Liver (tissue), 9 donors: ENCODE measurements around the gene SBF2. TPM values are rescaled to one million over a fixed set of nuclear protein-coding genes. Genes with fewer than 3 reads are reported as not detected.

Experiments
- DNase-seq: peaks from one replicate; pipeline ENCODE4 v3.0.0-alpha.2; 2017; ENCODE audit warnings: low spot score
- H3K27ac ChIP-seq, 2 donors: one replicate each; pipeline ENCODE4 v1.7.0; 2013; ENCODE audit warnings: inconsistent platforms in 2 of 2, low read length in 2 of 2, control low read depth in 1 of 2, low read depth in 1 of 2, mild to moderate bottlenecking in 1 of 2
- H3K27me3 ChIP-seq, 4 donors: one replicate each; pipeline versions ENCODE4 v1.6.1 to v1.7.0; 2013; ENCODE audit warnings: low read length in 3 of 4, inconsistent platforms in 1 of 4, mild to moderate bottlenecking in 1 of 4, moderate library complexity in 1 of 4; ENCODE audit not compliant: control insufficient read depth in 4 of 4, insufficient read depth in 4 of 4
- H3K36me3 ChIP-seq, 4 donors: one replicate each; pipeline versions ENCODE4 v1.6.1 to v1.7.0; 2013; ENCODE audit warnings: low read length in 3 of 4, mild to moderate bottlenecking in 3 of 4, low read depth in 1 of 4, moderate library complexity in 1 of 4; ENCODE audit not compliant: control insufficient read depth in 4 of 4, insufficient read depth in 3 of 4
- H3K4me1 ChIP-seq, 4 donors: one replicate each; pipeline versions ENCODE4 v1.6.1 to v1.7.0; 2013; ENCODE audit warnings: low read length in 3 of 4, mild to moderate bottlenecking in 3 of 4, moderate library complexity in 1 of 4; ENCODE audit not compliant: control insufficient read depth in 4 of 4, insufficient read depth in 4 of 4
- H3K4me3 ChIP-seq, 3 donors: one replicate each; pipeline versions ENCODE4 v1.6.1 to v1.7.0; 2013; ENCODE audit warnings: low read length in 3 of 3, control low read depth in 1 of 3, low read depth in 1 of 3, mild to moderate bottlenecking in 1 of 3
- H3K9ac ChIP-seq, 2 donors: one replicate each; pipeline ENCODE4 v1.7.0; 2013; ENCODE audit warnings: low read length in 2 of 2, mild to moderate bottlenecking in 2 of 2, moderate library complexity in 2 of 2, control low read depth in 1 of 2, low read depth in 1 of 2
- H3K9me3 ChIP-seq, 4 donors: one replicate each; pipeline versions ENCODE4 v1.6.1 to v1.7.0; 2013; ENCODE audit warnings: low read length in 3 of 4; ENCODE audit not compliant: control insufficient read depth in 4 of 4
- EGR1 ChIP-seq, 2 donors: IDR thresholded peaks; 2 replicates each; pipeline ENCODE4 v1.6.1; 2016 to 2018; ENCODE audit warnings: antibody characterized with exemption in 2 of 2, low read depth in 2 of 2
- FOXA1 ChIP-seq: IDR thresholded peaks from 2 replicates; pipeline ENCODE4 v1.6.1; 2016; ENCODE audit warnings: antibody characterized with exemption
- FOXA2 ChIP-seq: IDR thresholded peaks from 2 replicates; pipeline ENCODE4 v1.6.1; 2016; ENCODE audit warnings: antibody characterized with exemption
- GABPA ChIP-seq, 2 donors: IDR thresholded peaks in 1 of 2; conservative IDR thresholded peaks in 1 of 2; 2 replicates each; pipeline ENCODE4 v1.6.1; 2016; ENCODE audit warnings: antibody characterized with exemption in 2 of 2, mild to moderate bottlenecking in 1 of 2, moderate library complexity in 1 of 2
- HNF4A ChIP-seq, 2 donors: conservative IDR thresholded peaks; 2 replicates each; pipeline ENCODE4 v1.6.1; 2016; ENCODE audit warnings: antibody characterized with exemption in 2 of 2, mild to moderate bottlenecking in 2 of 2
- HNF4G ChIP-seq: IDR thresholded peaks from 2 replicates; pipeline ENCODE4 v1.6.1; 2016; ENCODE audit warnings: antibody characterized with exemption
- JUND ChIP-seq, 2 donors: IDR thresholded peaks; 2 replicates each; pipeline ENCODE4 v1.6.1; 2016; ENCODE audit warnings: antibody characterized with exemption in 2 of 2
- NR2F2 ChIP-seq: IDR thresholded peaks from 2 replicates; pipeline ENCODE4 v1.6.1; 2016; ENCODE audit warnings: antibody characterized with exemption
- RAD21 ChIP-seq, 2 donors: IDR thresholded peaks; 2 replicates each; pipeline ENCODE4 v1.6.1; 2016; ENCODE audit warnings: antibody characterized with exemption in 2 of 2, mild to moderate bottlenecking in 2 of 2
- RXRA ChIP-seq, 2 donors: IDR thresholded peaks; 2 replicates each; pipeline ENCODE4 v1.6.1; 2017 to 2018; ENCODE audit warnings: antibody characterized with exemption in 2 of 2, mild to moderate bottlenecking in 1 of 2
- SP1 ChIP-seq: IDR thresholded peaks from 2 replicates; pipeline ENCODE4 v1.6.1; 2018; ENCODE audit warnings: antibody characterized with exemption, mild to moderate bottlenecking
- TAF1 ChIP-seq: conservative IDR thresholded peaks from 2 replicates; pipeline ENCODE4 v1.6.1; 2016; ENCODE audit warnings: antibody characterized with exemption, mild to moderate bottlenecking
- YY1 ChIP-seq: IDR thresholded peaks from 2 replicates; pipeline ENCODE4 v1.6.1; 2016; ENCODE audit warnings: antibody characterized with exemption, mild to moderate bottlenecking
- WGBS: extraction: QIAGEN DNeasy Blood & Tissue Kit; methylation state at CpG from one replicate; pipeline ENCODE4 v1.1.7; 2013; 5-methylcytosine and 5-hydroxymethylcytosine counted together
- polyA plus RNA-seq, 2 donors: library from polyadenylated mRNA; stranded (reverse) in 1 of 2; unstranded in 1 of 2; fragments of 200-250 nt in 1 of 2; fragments of >200 nt in 1 of 2; fragmentation: Nextera tagmentation in 1 of 2; extraction: Ambion mirVana in 1 of 2; gene quantifications; one replicate each; pipeline versions ENCODE4 v1.2.1 to v1.2.3, GENCODE V29; 2013 to 2015
- total RNA-seq, 2 donors: library from RNA; depleted of rRNA; stranded (reverse); fragments of >200 nt; gene quantifications; one replicate each; pipeline ENCODE4 v1.2.3, GENCODE V29; 2014
- TF ChIP-seq, protein P1 (sequence below): IDR thresholded peaks from 2 replicates; pipeline ENCODE4 v1.6.1; 2016; ENCODE audit warnings: antibody characterized with exemption
- TF ChIP-seq, protein P2 (sequence below): IDR thresholded peaks from 2 replicates; pipeline ENCODE4 v1.6.1; 2016; ENCODE audit warnings: antibody characterized with exemption, mild to moderate bottlenecking
- TF ChIP-seq, protein P3 (sequence below): IDR thresholded peaks from 2 replicates; pipeline ENCODE4 v1.6.1; 2016; ENCODE audit warnings: antibody characterized with exemption
- TF ChIP-seq, protein P4 (sequence below): IDR thresholded peaks from 2 replicates; pipeline ENCODE4 v1.6.1; 2016; ENCODE audit warnings: antibody characterized with exemption
- TF ChIP-seq, protein P5 (sequence below): fragments of 150-350 bp; IDR thresholded peaks from 2 replicates; pipeline ENCODE4 v1.5.1; 2017; ENCODE audit warnings: improper control_type of control experiment, low read depth, low read length; ENCODE audit not compliant: missing input control
- donor health status: healthy.
- donor health status: healthy.
- donor health status: healthy.
- donor health status: healthy.
- donor health status: healthy.

SBF2 gene
- total and polyA plus RNA-seq, 4 donors = 7.5 to 31.3 (median 14.7) TPM

DNA sequence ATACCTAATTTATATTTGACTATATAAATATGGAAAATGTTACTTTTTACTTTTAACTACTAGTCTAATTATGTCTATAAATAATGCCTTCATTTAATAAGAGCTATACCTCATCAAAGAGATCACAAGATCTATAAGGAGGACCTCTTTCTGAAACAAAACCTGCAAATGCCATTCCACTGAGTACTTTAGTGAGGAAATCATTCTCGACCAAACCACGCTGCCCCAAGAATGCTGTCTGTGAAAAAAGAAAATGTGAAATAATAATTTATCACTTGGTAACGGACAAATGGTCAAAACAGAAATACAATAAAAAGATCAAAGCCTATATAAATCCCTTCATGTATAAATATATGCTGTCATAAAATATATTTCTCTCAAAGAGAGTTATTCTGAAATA is 301.7 kb downstream of the SBF2 start:
- H3K27me3 ChIP-seq = no peaks in the 10 kb centered on the region
- H3K27ac ChIP-seq = no peak overlapping the region
- TF ChIP-seq HNF4G (no peak), RXRA (IDR thresholded peaks at IDR 0.05) (no peak), NR2F2 (no peak), YY1 (no peak), JUND (IDR thresholded peaks at IDR 0.05) (no peak), SP1 (no peak), TAF1 (no peak), EGR1 (IDR thresholded peaks at IDR 0.05; ENCODE audit: low read depth in 2 of 2) (no peak), FOXA2 (no peak), FOXA1 (no peak), HNF4A (conservative IDR thresholded peaks at IDR 0.05) (no peak), GABPA (IDR thresholded peaks at IDR 0.05 in 1 of 2, conservative IDR thresholded peaks at IDR 0.05 in 1 of 2) (no peak), RAD21 (IDR thresholded peaks at IDR 0.05) (no peak)
- TF ChIP-seq, protein P1, sequence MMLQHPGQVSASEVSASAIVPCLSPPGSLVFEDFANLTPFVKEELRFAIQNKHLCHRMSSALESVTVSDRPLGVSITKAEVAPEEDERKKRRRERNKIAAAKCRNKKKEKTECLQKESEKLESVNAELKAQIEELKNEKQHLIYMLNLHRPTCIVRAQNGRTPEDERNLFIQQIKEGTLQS = no peak
- TF ChIP-seq, protein P2, sequence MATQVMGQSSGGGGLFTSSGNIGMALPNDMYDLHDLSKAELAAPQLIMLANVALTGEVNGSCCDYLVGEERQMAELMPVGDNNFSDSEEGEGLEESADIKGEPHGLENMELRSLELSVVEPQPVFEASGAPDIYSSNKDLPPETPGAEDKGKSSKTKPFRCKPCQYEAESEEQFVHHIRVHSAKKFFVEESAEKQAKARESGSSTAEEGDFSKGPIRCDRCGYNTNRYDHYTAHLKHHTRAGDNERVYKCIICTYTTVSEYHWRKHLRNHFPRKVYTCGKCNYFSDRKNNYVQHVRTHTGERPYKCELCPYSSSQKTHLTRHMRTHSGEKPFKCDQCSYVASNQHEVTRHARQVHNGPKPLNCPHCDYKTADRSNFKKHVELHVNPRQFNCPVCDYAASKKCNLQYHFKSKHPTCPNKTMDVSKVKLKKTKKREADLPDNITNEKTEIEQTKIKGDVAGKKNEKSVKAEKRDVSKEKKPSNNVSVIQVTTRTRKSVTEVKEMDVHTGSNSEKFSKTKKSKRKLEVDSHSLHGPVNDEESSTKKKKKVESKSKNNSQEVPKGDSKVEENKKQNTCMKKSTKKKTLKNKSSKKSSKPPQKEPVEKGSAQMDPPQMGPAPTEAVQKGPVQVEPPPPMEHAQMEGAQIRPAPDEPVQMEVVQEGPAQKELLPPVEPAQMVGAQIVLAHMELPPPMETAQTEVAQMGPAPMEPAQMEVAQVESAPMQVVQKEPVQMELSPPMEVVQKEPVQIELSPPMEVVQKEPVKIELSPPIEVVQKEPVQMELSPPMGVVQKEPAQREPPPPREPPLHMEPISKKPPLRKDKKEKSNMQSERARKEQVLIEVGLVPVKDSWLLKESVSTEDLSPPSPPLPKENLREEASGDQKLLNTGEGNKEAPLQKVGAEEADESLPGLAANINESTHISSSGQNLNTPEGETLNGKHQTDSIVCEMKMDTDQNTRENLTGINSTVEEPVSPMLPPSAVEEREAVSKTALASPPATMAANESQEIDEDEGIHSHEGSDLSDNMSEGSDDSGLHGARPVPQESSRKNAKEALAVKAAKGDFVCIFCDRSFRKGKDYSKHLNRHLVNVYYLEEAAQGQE = no peak
- TF ChIP-seq, protein P3, sequence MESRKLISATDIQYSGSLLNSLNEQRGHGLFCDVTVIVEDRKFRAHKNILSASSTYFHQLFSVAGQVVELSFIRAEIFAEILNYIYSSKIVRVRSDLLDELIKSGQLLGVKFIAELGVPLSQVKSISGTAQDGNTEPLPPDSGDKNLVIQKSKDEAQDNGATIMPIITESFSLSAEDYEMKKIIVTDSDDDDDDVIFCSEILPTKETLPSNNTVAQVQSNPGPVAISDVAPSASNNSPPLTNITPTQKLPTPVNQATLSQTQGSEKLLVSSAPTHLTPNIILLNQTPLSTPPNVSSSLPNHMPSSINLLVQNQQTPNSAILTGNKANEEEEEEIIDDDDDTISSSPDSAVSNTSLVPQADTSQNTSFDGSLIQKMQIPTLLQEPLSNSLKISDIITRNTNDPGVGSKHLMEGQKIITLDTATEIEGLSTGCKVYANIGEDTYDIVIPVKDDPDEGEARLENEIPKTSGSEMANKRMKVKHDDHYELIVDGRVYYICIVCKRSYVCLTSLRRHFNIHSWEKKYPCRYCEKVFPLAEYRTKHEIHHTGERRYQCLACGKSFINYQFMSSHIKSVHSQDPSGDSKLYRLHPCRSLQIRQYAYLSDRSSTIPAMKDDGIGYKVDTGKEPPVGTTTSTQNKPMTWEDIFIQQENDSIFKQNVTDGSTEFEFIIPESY = no peak
- TF ChIP-seq, protein P4, sequence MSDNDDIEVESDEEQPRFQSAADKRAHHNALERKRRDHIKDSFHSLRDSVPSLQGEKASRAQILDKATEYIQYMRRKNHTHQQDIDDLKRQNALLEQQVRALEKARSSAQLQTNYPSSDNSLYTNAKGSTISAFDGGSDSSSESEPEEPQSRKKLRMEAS = no peak
- TF ChIP-seq, protein P5, sequence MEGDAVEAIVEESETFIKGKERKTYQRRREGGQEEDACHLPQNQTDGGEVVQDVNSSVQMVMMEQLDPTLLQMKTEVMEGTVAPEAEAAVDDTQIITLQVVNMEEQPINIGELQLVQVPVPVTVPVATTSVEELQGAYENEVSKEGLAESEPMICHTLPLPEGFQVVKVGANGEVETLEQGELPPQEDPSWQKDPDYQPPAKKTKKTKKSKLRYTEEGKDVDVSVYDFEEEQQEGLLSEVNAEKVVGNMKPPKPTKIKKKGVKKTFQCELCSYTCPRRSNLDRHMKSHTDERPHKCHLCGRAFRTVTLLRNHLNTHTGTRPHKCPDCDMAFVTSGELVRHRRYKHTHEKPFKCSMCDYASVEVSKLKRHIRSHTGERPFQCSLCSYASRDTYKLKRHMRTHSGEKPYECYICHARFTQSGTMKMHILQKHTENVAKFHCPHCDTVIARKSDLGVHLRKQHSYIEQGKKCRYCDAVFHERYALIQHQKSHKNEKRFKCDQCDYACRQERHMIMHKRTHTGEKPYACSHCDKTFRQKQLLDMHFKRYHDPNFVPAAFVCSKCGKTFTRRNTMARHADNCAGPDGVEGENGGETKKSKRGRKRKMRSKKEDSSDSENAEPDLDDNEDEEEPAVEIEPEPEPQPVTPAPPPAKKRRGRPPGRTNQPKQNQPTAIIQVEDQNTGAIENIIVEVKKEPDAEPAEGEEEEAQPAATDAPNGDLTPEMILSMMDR = no peak
- no peak for DNase-seq
- WGBS = 96% methylated on average over 3 of the region's 3 CpGs
- H3K36me3 ChIP-seq = peaks cover 0 to 5% (median under 1%) of the 10 kb centered on the region in 4 donors
- no peaks in the 10 kb centered on the region for H3K9me3 ChIP-seq
- H3K9ac ChIP-seq = no peak overlapping the region
- no peaks in the 10 kb centered on the region for H3K4me1 ChIP-seq
- H3K4me3 ChIP-seq = no peak overlapping the region
